H1 (cell line): ENCODE data around the gene FOXC1. TPM values are rescaled to one million over a fixed set of nuclear protein-coding genes. Genes with fewer than 3 reads are reported as not detected.

ENCODE experiments used
- CTCF ChIA-PET: fragments of 300-600 bp; sonication (Branson Sonifier 250); formaldehyde crosslinking; loops from one replicate; lab custom pipeline; 2021; ENCODE audit not compliant: partially characterized antibody; lab: Charles Lee
- POLR2A ChIA-PET: fragments of 300-600 bp; sonication (Branson Sonifier 250); formaldehyde crosslinking; loops from one replicate; lab custom pipeline; 2021; ENCODE audit warnings: inconsistent platforms; ENCODE audit not compliant: partially characterized antibody; lab: Charles Lee
- DNase-seq, 2 experiments: peaks; one replicate each; pipeline versions ENCODE4 v3.0.0 to v3.0.0-alpha.2; 2010 to 2022; ENCODE audit warnings: low spot score in 2 of 2, low read depth in 1 of 2, mixed read lengths in 1 of 2
- FAIRE-seq: peaks from 2 replicates; lab custom pipeline; 2011; peaks lifted over from hg19 to GRCh38; lab: Jason Lieb, UNC
- H2AFZ ChIP-seq: 2 replicates; pipeline ENCODE4 v1.8.1; 2012; ENCODE audit warnings: low read length, inconsistent platforms
- H2AK5ac ChIP-seq: 2 replicates; pipeline ENCODE4 v1.6.1; 2013; ENCODE audit warnings: low read depth, low read length
- H2BK120ac ChIP-seq: replicated peaks from 2 replicates; pipeline ENCODE3; 2013; ENCODE audit warnings: low read depth, low read length, inconsistent platforms
- H2BK12ac ChIP-seq: 2 replicates; pipeline ENCODE4 v1.6.1; 2013; ENCODE audit warnings: low read depth, low read length
- H2BK15ac ChIP-seq: 2 replicates; pipeline ENCODE4 v1.6.1; 2013; ENCODE audit warnings: low read length
- H2BK20ac ChIP-seq: 2 replicates; pipeline ENCODE4 v1.6.1; 2013; ENCODE audit warnings: low read length
- H2BK5ac ChIP-seq: 2 replicates; pipeline ENCODE4 v1.6.1; 2013; ENCODE audit warnings: low read depth, low read length
- H3K14ac ChIP-seq: 2 replicates; pipeline ENCODE4 v1.6.1; 2013; ENCODE audit warnings: inconsistent platforms; ENCODE audit not compliant: insufficient read length
- H3K18ac ChIP-seq: 2 replicates; pipeline ENCODE4 v1.6.1; 2013; ENCODE audit warnings: low read length; ENCODE audit errors: extremely low read depth
- H3K23ac ChIP-seq: 2 replicates; pipeline ENCODE4 v1.6.1; 2013; ENCODE audit warnings: inconsistent platforms; ENCODE audit not compliant: insufficient read length
- H3K23me2 ChIP-seq: 2 replicates; pipeline ENCODE4 v1.6.1; 2013; ENCODE audit warnings: low read depth, low read length
- H3K27ac ChIP-seq: 2 replicates; pipeline ENCODE4 v1.6.1; 2011; ENCODE audit warnings: low read depth, low read length, inconsistent platforms
- H3K27me3 ChIP-seq, 4 experiments: replicated peaks in 1 of 4; 1 replicate in 1 of 4; 2 replicates in 3 of 4; pipeline versions ENCODE4 v1.6.1 to v1.8.1; 2011 to 2013; ENCODE audit warnings: low read length in 3 of 4, mild to moderate bottlenecking in 3 of 4, inconsistent platforms in 2 of 4, mixed read lengths in 2 of 4, moderate library complexity in 1 of 4; ENCODE audit not compliant: control insufficient read depth in 3 of 4, insufficient read depth in 3 of 4; ENCODE audit errors: extremely low read depth in 1 of 4
- H3K36me3 ChIP-seq, 4 experiments: 2 replicates each; pipeline versions ENCODE4 v1.6.1 to v1.8.1; 2011 to 2013; ENCODE audit warnings: mild to moderate bottlenecking in 4 of 4, low read length in 3 of 4, moderate library complexity in 2 of 4, control low read depth in 1 of 4, inconsistent platforms in 1 of 4; ENCODE audit not compliant: insufficient read depth in 4 of 4, control insufficient read depth in 2 of 4
- H3K4ac ChIP-seq: replicated peaks from 2 replicates; pipeline ENCODE3; 2013; ENCODE audit warnings: low read length, low read depth, mixed read lengths, inconsistent platforms; ENCODE audit not compliant: insufficient read length
- H3K4me1 ChIP-seq, 4 experiments: replicated peaks in 1 of 4; 1 replicate in 1 of 4; 2 replicates in 3 of 4; pipeline versions ENCODE4 v1.6.1 to v1.8.1; 2011 to 2013; ENCODE audit warnings: low read length in 3 of 4, inconsistent platforms in 2 of 4, mixed read lengths in 1 of 4; ENCODE audit not compliant: insufficient read depth in 4 of 4, control insufficient read depth in 3 of 4
- H3K4me2 ChIP-seq, 2 experiments: 2 replicates each; pipeline versions ENCODE4 v1.6.1 to v1.8.1; 2011 to 2013; ENCODE audit warnings: low read depth in 2 of 2, low read length in 2 of 2, control low read depth in 1 of 2, inconsistent platforms in 1 of 2, mild to moderate bottlenecking in 1 of 2; ENCODE audit not compliant: insufficient read depth in 1 of 2
- H3K4me3 ChIP-seq, 4 experiments: fragments of 200-600, 300-600 bp in 1 of 4; sonication (generic), shearing (Covaris generic), sonication (Bioruptor Twin) in 1 of 4; 2 replicates each; pipeline versions ENCODE4 v1.5.1 to v1.8.1; 2011 to 2016; ENCODE audit warnings: low read length in 4 of 4, low read depth in 3 of 4, control low read depth in 2 of 4, inconsistent platforms in 2 of 4, mild to moderate bottlenecking in 2 of 4, mixed read lengths in 1 of 4, moderate library complexity in 1 of 4; ENCODE audit not compliant: insufficient read depth in 2 of 4; ENCODE audit errors: extremely low read depth in 1 of 4
- H3K56ac ChIP-seq: replicated peaks from 2 replicates; pipeline ENCODE3; 2013; ENCODE audit warnings: low read depth, mild to moderate bottlenecking, mixed read lengths, low read length, inconsistent platforms; ENCODE audit not compliant: insufficient read length
- H3K79me1 ChIP-seq: 2 replicates; pipeline ENCODE4 v1.6.1; 2013; ENCODE audit warnings: low read depth, low read length, control low read depth
- H3K79me2 ChIP-seq, 2 experiments: 2 replicates each; pipeline versions ENCODE4 v1.6.1 to v1.8.1; 2012 to 2013; ENCODE audit warnings: low read length in 2 of 2, mild to moderate bottlenecking in 2 of 2, inconsistent platforms in 1 of 2; ENCODE audit not compliant: insufficient read depth in 2 of 2, control insufficient read depth in 1 of 2
- H3K9ac ChIP-seq, 4 experiments: replicated peaks in 1 of 4; 1 replicate in 1 of 4; 2 replicates in 3 of 4; pipeline versions ENCODE4 v1.6.1 to v1.8.1; 2011 to 2013; ENCODE audit warnings: low read depth in 3 of 4, low read length in 3 of 4, control low read depth in 2 of 4, mild to moderate bottlenecking in 2 of 4, moderate library complexity in 2 of 4, inconsistent platforms in 1 of 4; ENCODE audit errors: extremely low read depth in 1 of 4
- H3K9me3 ChIP-seq, 2 experiments: 2 replicates each; pipeline versions ENCODE4 v1.6.1 to v1.8.1; 2012 to 2013; ENCODE audit warnings: mild to moderate bottlenecking in 2 of 2, moderate library complexity in 2 of 2, control low read depth in 1 of 2, inconsistent platforms in 1 of 2, low read depth in 1 of 2, low read length in 1 of 2, mixed read lengths in 1 of 2; ENCODE audit not compliant: insufficient read depth in 2 of 2
- H4K20me1 ChIP-seq, 2 experiments: replicated peaks in 1 of 2; 2 replicates each; pipeline versions ENCODE3 to v1.8.1; 2011 to 2013; ENCODE audit warnings: inconsistent platforms in 2 of 2, low read length in 2 of 2, mild to moderate bottlenecking in 1 of 2; ENCODE audit not compliant: insufficient read depth in 2 of 2, control insufficient read depth in 1 of 2
- H4K5ac ChIP-seq: 2 replicates; pipeline ENCODE4 v1.6.1; 2013; ENCODE audit warnings: low read length, low read depth, mixed read lengths, inconsistent platforms; ENCODE audit not compliant: insufficient read length
- H4K8ac ChIP-seq: 2 replicates; pipeline ENCODE4 v1.8.0; 2013; ENCODE audit warnings: mild to moderate bottlenecking, moderate library complexity, low read length, inconsistent platforms; ENCODE audit not compliant: insufficient read depth; ENCODE audit errors: extremely low read depth
- H4K91ac ChIP-seq: replicated peaks from 2 replicates; pipeline ENCODE3; 2013; ENCODE audit warnings: low read length, mixed read lengths, inconsistent platforms; ENCODE audit not compliant: insufficient read length
- CHD1 ChIP-seq: IDR thresholded peaks from 2 replicates; pipeline ENCODE4 v1.6.1; 2012; ENCODE audit warnings: low read depth, low read length, improper control_type of control experiment
- CREB1 ChIP-seq: IDR thresholded peaks from 2 replicates; pipeline ENCODE4 v1.6.1; 2012; ENCODE audit warnings: inconsistent platforms
- SP2 ChIP-seq: IDR thresholded peaks from 2 replicates; pipeline ENCODE4 v1.6.1; 2012; ENCODE audit warnings: mild to moderate bottlenecking, low read length, inconsistent platforms
- TAF7 ChIP-seq: optimal IDR thresholded peaks from 2 replicates; pipeline ENCODE3; 2011; ENCODE audit warnings: low read depth, mild to moderate bottlenecking, inconsistent platforms, low read length, moderate library complexity, borderline replicate concordance
- polyA plus RNA-seq, 7 experiments: library from polyadenylated mRNA; depleted of rRNA in 3 of 7; stranded (reverse) in 5 of 7; unstranded in 2 of 7; fragments of >200 nt in 5 of 7; fragments of 200-250 nt in 2 of 7; gene quantifications; 1 replicate in 5 of 7; 2 replicates in 1 of 7; 4 replicates in 1 of 7; pipeline versions ENCODE4 v1.2.1 to v1.2.3, GENCODE V29; 2011 to 2013; ENCODE audit warnings: missing spikeins in 2 of 7, mixed read lengths in 2 of 7
- total RNA-seq: library from RNA; stranded (reverse); fragmentation: NEBNext Ultra II Directional; extraction: Animal tissue kit (Norgen Biotek cat#: 25700); gene quantifications from 2 replicates; pipeline ENCODE4 v1.2.1, GENCODE V29; 2021

FOXC1 gene
- total and polyA plus RNA-seq, 2 of the 8 experiments (the other 6 are each of a cell fraction or from before 2014, with no cell fraction given) = 0.22 TPM; not detected in 1

DNA sequence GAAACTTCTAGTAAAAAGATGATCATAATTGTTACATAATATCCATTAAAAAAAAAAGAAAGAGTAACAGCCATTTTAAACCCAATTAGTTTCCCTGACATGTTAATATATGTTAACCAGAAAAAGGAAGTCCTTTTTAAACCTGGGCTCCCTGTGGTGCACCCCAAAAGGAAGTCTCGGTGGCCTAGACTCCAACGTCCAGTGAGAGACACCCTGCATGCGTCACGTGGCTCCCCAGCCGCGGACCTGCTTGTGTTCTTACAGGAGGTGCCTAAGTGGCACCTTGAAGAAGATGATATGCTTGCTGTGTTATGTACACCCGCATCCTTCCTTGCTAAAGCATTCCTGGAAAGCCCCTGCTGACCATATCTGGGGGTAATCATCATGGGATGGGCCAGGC lies 50.1 kb downstream of the FOXC1 start (continued):
- TF ChIP-seq CREB1 (no peak), SP2 (no peak)

DNA sequence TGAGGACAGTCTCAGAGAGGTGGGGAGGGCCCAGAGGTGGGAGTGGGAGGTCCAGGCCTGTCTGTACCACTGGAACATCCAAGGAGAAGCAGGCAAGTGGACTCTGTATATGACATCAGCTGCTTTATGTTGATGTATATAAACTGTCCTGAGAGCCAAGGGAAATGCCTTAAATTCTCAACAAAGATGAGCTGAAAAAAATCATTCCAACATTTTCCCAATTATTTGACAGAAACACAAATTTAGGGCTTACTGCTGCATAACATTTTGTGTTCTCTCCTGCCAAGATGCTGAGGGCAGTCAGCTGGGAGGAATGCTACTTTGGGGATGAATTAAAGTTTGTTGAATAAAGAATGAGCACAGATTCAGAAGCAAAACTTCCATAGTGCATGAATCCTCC lies 52.8 kb downstream of the FOXC1 start:
- POLR2A ChIA-PET = no interaction called here
- H4K20me1 ChIP-seq = no peaks in the 10 kb centered on the region
- H4K8ac ChIP-seq = no peak overlapping the region
- no peak overlapping the region for H3K4me2 ChIP-seq
- no peak overlapping the region for H3K4ac ChIP-seq
- H3K14ac ChIP-seq = no peak overlapping the region
- no peak overlapping the region for H3K9ac ChIP-seq
- no peaks in the 10 kb centered on the region for H3K36me3 ChIP-seq
- TF ChIP-seq CHD1 (no peak), TAF7 (no peak)
- no peaks in the 10 kb centered on the region for H3K27me3 ChIP-seq
- H3K4me3 ChIP-seq = no peak overlapping the region
- no peak overlapping the region for H4K5ac ChIP-seq
- H3K79me2 ChIP-seq = no peaks in the 10 kb centered on the region
- DNase-seq (no peak), FAIRE-seq (no peak)
- H4K91ac ChIP-seq = no peak overlapping the region
- H2BK120ac ChIP-seq = no peak overlapping the region
- no peaks in the 10 kb centered on the region for H3K9me3 ChIP-seq
- H3K4me1 ChIP-seq = no peaks in the 10 kb centered on the region; a peak in 1 of 7 replicates
- H3K56ac ChIP-seq = no peak overlapping the region
- H2AFZ ChIP-seq = no peak overlapping the region
- no peak overlapping the region for H2BK12ac ChIP-seq
- CTCF ChIA-PET = interaction anchor here (1.0 to 1.3 kb wide), 3 partner anchors 15 to 66 kb away, joined by 3 read pairs; no protein-coding TSS in a partner anchor
- no peak overlapping the region for H3K27ac ChIP-seq
- no peaks in the 10 kb centered on the region for H3K79me1 ChIP-seq
- H3K23ac ChIP-seq = no peak overlapping the region
- no peak overlapping the region for H3K18ac ChIP-seq
- no peak overlapping the region for H2AK5ac ChIP-seq
- no peak overlapping the region for H2BK5ac ChIP-seq
- H2BK20ac ChIP-seq = no peak overlapping the region
- H2BK15ac ChIP-seq = no peak overlapping the region
- no peaks in the 10 kb centered on the region for H3K23me2 ChIP-seq
